Panc1 (cell line): ENCODE results near the gene RSPO4. TPM values are rescaled to one million over a fixed set of nuclear protein-coding genes. Genes with fewer than 3 reads are reported as not detected.

Experiments
- ATAC-seq: fragments of 200-7000 bp; cut with Tn5 transposase; 2 replicates; pipeline ENCODE4 v1.9.1; 2020; ENCODE audit warnings: mild to moderate bottlenecking, moderate library complexity
- BruUV-seq: library from RNA; stranded (reverse); fragments of 400-500 nt; replicated peaks from 2 replicates; lab custom pipeline; 2021; lab: Mats Ljungman, UMichigan
- CTCF ChIA-PET: fragments of 300-600 bp; sonication (Branson Sonifier 250); formaldehyde crosslinking; loops from one replicate; lab custom pipeline; 2022; ENCODE audit warnings: antibody characterized with exemption; lab: Charles Lee
- POLR2A ChIA-PET: fragments of 300-600 bp; sonication (Branson Sonifier 250); formaldehyde crosslinking; loops from one replicate; lab custom pipeline; 2022; ENCODE audit warnings: antibody characterized with exemption; lab: Charles Lee
- DNase-seq: peaks from one replicate; pipeline ENCODE4 v3.0.0-alpha.2; 2010; ENCODE audit warnings: low read depth, low spot score
- H3K27ac ChIP-seq: 2 replicates; pipeline ENCODE4 v1.5.1; 2011; ENCODE audit warnings: mild to moderate bottlenecking, low read length, inconsistent platforms
- H3K27me3 ChIP-seq: fragments of 200-500 bp; sonication (Bioruptor generic); 2 replicates; pipeline ENCODE4 v1.6.0; 2014; ENCODE audit warnings: low read length, inconsistent platforms; ENCODE audit not compliant: control insufficient read depth, insufficient read depth
- H3K36me3 ChIP-seq: fragments of 200-500 bp; sonication (Bioruptor generic); 2 replicates; pipeline ENCODE4 v1.5.1; 2014; ENCODE audit warnings: inconsistent platforms, mild to moderate bottlenecking, low read length, moderate library complexity; ENCODE audit not compliant: control insufficient read depth, insufficient read depth
- H3K4me1 ChIP-seq: 2 replicates; pipeline ENCODE4 v1.5.1; 2011; ENCODE audit warnings: inconsistent platforms, mild to moderate bottlenecking, low read length, moderate library complexity; ENCODE audit not compliant: control insufficient read depth, insufficient read depth
- H3K4me3 ChIP-seq, 2 experiments: 2 replicates each; pipeline ENCODE4 v1.5.1; 2011 to 2012; ENCODE audit warnings: low read depth in 2 of 2, low read length in 2 of 2, mild to moderate bottlenecking in 2 of 2, inconsistent platforms in 1 of 2, moderate library complexity in 1 of 2
- H3K9me3 ChIP-seq: fragments of 200-500 bp; sonication (Bioruptor generic); 2 replicates; pipeline ENCODE4 v1.5.1; 2014; ENCODE audit warnings: low read depth, mild to moderate bottlenecking, inconsistent platforms, low read length, moderate library complexity; ENCODE audit not compliant: control insufficient read depth, insufficient read depth
- CTCF ChIP-seq: fragments of 450-650 bp; IDR thresholded peaks from 2 replicates; pipeline ENCODE4 v1.5.1; 2017; ENCODE audit warnings: mild to moderate bottlenecking
- POLR2AphosphoS5 ChIP-seq: IDR thresholded peaks from 2 replicates; pipeline ENCODE4 v1.6.1; 2012; ENCODE audit warnings: mild to moderate bottlenecking, low read depth, low read length, moderate library complexity
- REST ChIP-seq, 2 experiments: IDR thresholded peaks; 2 replicates each; pipeline ENCODE4 v1.6.1; 2011 to 2012; ENCODE audit warnings: low read depth in 2 of 2, control low read depth in 1 of 2, low read length in 1 of 2, mild to moderate bottlenecking in 1 of 2, moderate library complexity in 1 of 2; ENCODE audit not compliant: insufficient read depth in 1 of 2
- SIN3A ChIP-seq: IDR thresholded peaks from 2 replicates; pipeline ENCODE4 v1.6.1; 2012; ENCODE audit warnings: low read depth, mild to moderate bottlenecking, low read length, moderate library complexity, borderline replicate concordance; ENCODE audit not compliant: insufficient read depth
- TCF7L2 ChIP-seq: IDR thresholded peaks from 2 replicates; pipeline ENCODE4 v1.6.1; 2011; ENCODE audit warnings: mild to moderate bottlenecking, low read depth, low read length, inconsistent platforms
- in situ Hi-C: cut with HindIII; loops from 2 replicates; pipeline ENCODE4 v1.10.0; 2016; ENCODE audit warnings: low sequenced_read_pairs, low pct_unique_long_range_greater_than_20kb
- intact Hi-C: fragments of 100-400 bp; cut with micrococcal nuclease; formaldehyde crosslinking; loops from one replicate; pipeline ENCODE4 v1.10.0; 2022; ENCODE audit not compliant: unreplicated experiment
- total RNA-seq: library from RNA; stranded (reverse); gene quantifications from one replicate; pipeline ENCODE4 v1.2.1, GENCODE V29; 2021; ENCODE audit not compliant: unreplicated experiment

Gene RSPO4
- total RNA-seq, 1 experiment from 2014 or later = 0.54 TPM

- Histone ChIP-seq H3K27me3 (peaks cover 4% of the 10 kb centered on the region; the same call in 1 of the 2 replicates), H3K36me3 (no peaks in the 10 kb centered on the region), H3K9me3 (no peaks in the 10 kb centered on the region), H3K4me3 (no peak overlapping the region), H3K4me1 (no peaks in the 10 kb centered on the region), H3K27ac (no peak overlapping the region)
- intact Hi-C loops (no loop called here), in situ Hi-C loops (no loop called here)
- DNase-seq (no peak), ATAC-seq (no peak)
- no TSS peak for BruUV-seq
- POLR2A ChIA-PET = no interaction called here
- TF ChIP-seq REST (IDR thresholded peaks at IDR 0.05; ENCODE audit: insufficient read depth in 1 of 2, low read depth in 2 of 2, low read length in 1 of 2) (no peak), SIN3A (no peak), CTCF (no peak)
- CTCF ChIA-PET = no interaction called here
These were observed 8.5 kb upstream of the RSPO4 start for GRCh38 chr20:1010659-1011058.

GRCh38 chr20:1005452-1006027 lies 3.4 kb upstream of the RSPO4 start:
- DNase-seq (no peak), ATAC-seq (peak; percentile 89)
- peaks cover 12% of the 10 kb centered on the region; the same call in 1 of the 2 replicates for H3K27me3 ChIP-seq
- no peak overlapping the region for H3K27ac ChIP-seq
- in situ Hi-C loops (no loop called here), intact Hi-C loops (no loop called here)
- ChIA-PET POLR2A (no interaction called here), CTCF (interaction anchor here (0.6 kb wide), 1 partner anchor 187 kb away, joined by 3 read pairs; no protein-coding TSS in a partner anchor)
- no peaks in the 10 kb centered on the region for H3K4me1 ChIP-seq
- TF ChIP-seq SIN3A = no peak
- TF ChIP-seq CTCF = no peak
- no peak for TF ChIP-seq REST (IDR thresholded peaks at IDR 0.05; ENCODE audit: insufficient read depth in 1 of 2, low read depth in 2 of 2, low read length in 1 of 2)
- TF ChIP-seq TCF7L2 = no peak
- TF ChIP-seq POLR2AphosphoS5 = no peak
- H3K4me3 ChIP-seq = no peak overlapping the region
- no TSS peak for BruUV-seq
- H3K36me3 ChIP-seq = no peaks in the 10 kb centered on the region
- H3K9me3 ChIP-seq = no peaks in the 10 kb centered on the region
